IMR-90 (cell line): Measurements from ENCODE around the gene SLBP. TPM values are rescaled to one million over a fixed set of nuclear protein-coding genes. Genes with fewer than 3 reads are reported as not detected.

ENCODE experiments used
- ATAC-seq: fragments of 200-7000 bp; cut with Tn5 transposase; 2 replicates; pipeline ENCODE4 v1.9.1; 2020; ENCODE audit warnings: low read depth, mild to moderate bottlenecking, moderate library complexity
- BruUV-seq: library from RNA; stranded (reverse); fragments of 400-500 nt; replicated peaks from 2 replicates; lab custom pipeline; 2021; lab: Mats Ljungman, UMichigan
- CTCF ChIA-PET: fragments of 300-600 bp; formaldehyde crosslinking; extraction: SDS; loops from one replicate; lab custom pipeline; 2021; ENCODE audit warnings: antibody characterized with exemption; lab: Yijun Ruan, JAX
- POLR2A ChIA-PET: fragments of 300-600 bp; sonication (Branson Sonifier 250); formaldehyde crosslinking; loops from one replicate; lab custom pipeline; 2022; ENCODE audit warnings: antibody characterized with exemption; ENCODE audit not compliant: unreplicated experiment; lab: Charles Lee
- DNase-seq: peaks from one replicate; pipeline ENCODE4 v3.0.0; 2013
- H2AFZ ChIP-seq: replicated peaks from 2 replicates; pipeline ENCODE3; 2013; ENCODE audit warnings: low read length, mild to moderate bottlenecking; ENCODE audit not compliant: poor library complexity
- H2AK5ac ChIP-seq: 2 replicates; pipeline ENCODE4 v1.6.1; 2013; ENCODE audit warnings: low read depth, low read length, inconsistent platforms
- H2AK9ac ChIP-seq: replicated peaks from 2 replicates; pipeline ENCODE3; 2013; ENCODE audit warnings: mild to moderate bottlenecking, low read depth, low read length, moderate library complexity; ENCODE audit not compliant: poor library complexity
- H2BK120ac ChIP-seq: 2 replicates; pipeline ENCODE4 v1.6.1; 2013; ENCODE audit warnings: low read depth, low read length, inconsistent platforms
- H2BK15ac ChIP-seq: 3 replicates; pipeline ENCODE4 v1.6.1; 2013; ENCODE audit warnings: low read depth, low read length, inconsistent platforms
- H2BK20ac ChIP-seq: 2 replicates; pipeline ENCODE4 v1.6.1; 2013; ENCODE audit warnings: low read depth, mild to moderate bottlenecking, inconsistent platforms, low read length, moderate library complexity
- H2BK5ac ChIP-seq: 2 replicates; pipeline ENCODE4 v1.6.1; 2013; ENCODE audit warnings: mild to moderate bottlenecking, low read depth, low read length, inconsistent platforms; ENCODE audit not compliant: poor library complexity, severe bottlenecking
- H3K14ac ChIP-seq: replicated peaks from 2 replicates; pipeline ENCODE4 v1.6.1; 2013; ENCODE audit warnings: low read depth, low read length, inconsistent platforms
- H3K18ac ChIP-seq: 2 replicates; pipeline ENCODE4 v1.6.1; 2013; ENCODE audit warnings: low read depth, low read length, control low read depth
- H3K23ac ChIP-seq: 2 replicates; pipeline ENCODE4 v1.6.1; 2013; ENCODE audit warnings: low read depth, low read length, inconsistent platforms
- H3K27ac ChIP-seq: 2 replicates; pipeline ENCODE4 v1.5.1; 2013; ENCODE audit warnings: mild to moderate bottlenecking, control low read depth, low read length; ENCODE audit not compliant: insufficient read depth
- H3K27me3 ChIP-seq: 2 replicates; pipeline ENCODE4 v1.6.1; 2013; ENCODE audit warnings: low read length; ENCODE audit not compliant: control insufficient read depth, insufficient read depth
- H3K36me3 ChIP-seq: 2 replicates; pipeline ENCODE4 v1.6.1; 2013; ENCODE audit warnings: low read length, mixed read lengths; ENCODE audit not compliant: control insufficient read depth, insufficient read depth
- H3K4ac ChIP-seq: 2 replicates; pipeline ENCODE4 v1.6.1; 2013; ENCODE audit warnings: low read depth, low read length, inconsistent platforms
- H3K4me1 ChIP-seq: 2 replicates; pipeline ENCODE4 v1.6.1; 2013; ENCODE audit warnings: low read length, mixed read lengths; ENCODE audit not compliant: control insufficient read depth, insufficient read depth
- H3K4me2 ChIP-seq: 2 replicates; pipeline ENCODE4 v1.6.1; 2013; ENCODE audit warnings: low read depth, mild to moderate bottlenecking, control low read depth, low read length, moderate library complexity
- H3K4me3 ChIP-seq: 2 replicates; pipeline ENCODE4 v1.5.1; 2013; ENCODE audit warnings: low read depth, mild to moderate bottlenecking, control low read depth, low read length, moderate library complexity; ENCODE audit not compliant: insufficient read depth
- H3K56ac ChIP-seq: 2 replicates; pipeline ENCODE4 v1.6.1; 2013; ENCODE audit warnings: low read length, inconsistent platforms; ENCODE audit not compliant: insufficient read depth; ENCODE audit errors: extremely low read depth
- H3K79me1 ChIP-seq, 2 experiments: 2 replicates each; pipeline ENCODE4 v1.6.1; 2013; ENCODE audit warnings: low read length in 2 of 2, inconsistent platforms in 1 of 2, low read depth in 1 of 2
- H3K9ac ChIP-seq: 2 replicates; pipeline ENCODE4 v1.6.1; 2013; ENCODE audit warnings: low read depth, low read length, control low read depth
- H3K9me1 ChIP-seq: 2 replicates; pipeline ENCODE4 v1.6.1; 2013; ENCODE audit warnings: low read length, inconsistent platforms; ENCODE audit not compliant: insufficient read depth
- H3K9me3 ChIP-seq: 2 replicates; pipeline ENCODE4 v1.6.1; 2013; ENCODE audit warnings: low read length; ENCODE audit not compliant: control insufficient read depth, insufficient read depth
- H4K20me1 ChIP-seq: 2 replicates; pipeline ENCODE4 v1.6.1; 2013; ENCODE audit warnings: low read length, inconsistent platforms; ENCODE audit not compliant: insufficient read depth
- H4K5ac ChIP-seq: 2 replicates; pipeline ENCODE4 v1.6.1; 2013; ENCODE audit warnings: mild to moderate bottlenecking, low read depth, low read length, control low read depth
- H4K8ac ChIP-seq, 2 experiments: 2 replicates each; pipeline ENCODE4 v1.6.1; 2013; ENCODE audit warnings: low read depth in 2 of 2, low read length in 2 of 2, control low read depth in 1 of 2, inconsistent platforms in 1 of 2
- H4K91ac ChIP-seq: 2 replicates; pipeline ENCODE4 v1.6.1; 2013; ENCODE audit warnings: low read depth, low read length, inconsistent platforms; ENCODE audit not compliant: insufficient read depth
- BHLHE40 ChIP-seq: fragments of 150-350 bp; IDR thresholded peaks from 2 replicates; pipeline ENCODE4 v1.6.1; 2016; ENCODE audit warnings: mild to moderate bottlenecking, low read depth, low read length
- CEBPB ChIP-seq: IDR thresholded peaks from 2 replicates; pipeline ENCODE4 v1.6.1; 2012; ENCODE audit warnings: low read depth, low read length, improper control_type of control experiment
- CTCF ChIP-seq: conservative IDR thresholded peaks from 2 replicates; pipeline ENCODE4 v1.5.1; 2012; ENCODE audit warnings: mild to moderate bottlenecking, low read depth, low read length, improper control_type of control experiment
- FOS ChIP-seq: fragments of 150-350 bp; IDR thresholded peaks from 2 replicates; pipeline ENCODE4 v1.6.1; 2016; ENCODE audit warnings: low read depth, low read length
- MAFK ChIP-seq: IDR thresholded peaks from 2 replicates; pipeline ENCODE4 v1.6.1; 2012; ENCODE audit warnings: low read depth, low read length, improper control_type of control experiment
- NFE2L2 ChIP-seq: fragments of 150-350 bp; IDR thresholded peaks from 2 replicates; pipeline ENCODE4 v1.6.1; 2016; ENCODE audit warnings: low read depth, mild to moderate bottlenecking, low read length
- POLR2A ChIP-seq: IDR thresholded peaks from 2 replicates; pipeline ENCODE4 v1.6.1; 2012; ENCODE audit warnings: mild to moderate bottlenecking, low read depth, low read length
- RAD21 ChIP-seq: IDR thresholded peaks from 2 replicates; pipeline ENCODE4 v1.6.1; 2012; ENCODE audit warnings: low read length, improper control_type of control experiment
- SMC3 ChIP-seq: fragments of 150-350 bp; IDR thresholded peaks from 2 replicates; pipeline ENCODE4 v1.6.1; 2016; ENCODE audit warnings: low read depth, mild to moderate bottlenecking, antibody characterized with exemption, low read length, moderate library complexity
- WGBS, 2 experiments: methylation state at CpG; one replicate each; pipeline versions ENCODE4 v1.1.5 to v1.1.7; 2013; ENCODE audit warnings: missing lambda C conversion rate in 2 of 2; ENCODE audit not compliant: insufficient read length in 1 of 2; ENCODE audit errors: extremely low coverage in 2 of 2; 5-methylcytosine and 5-hydroxymethylcytosine counted together
- dilution Hi-C: fragments of 300-500 bp; cut with HindIII; formaldehyde crosslinking; loops from one replicate; pipeline ENCODE4 v1.14.3; 2018; ENCODE audit warnings: low sequenced_read_pairs; ENCODE audit not compliant: unreplicated experiment
- in situ Hi-C: fragments of 300-500 bp; cut with MboI; formaldehyde crosslinking; loops from 3 replicates; pipeline ENCODE4 v1.14.3; 2019; ENCODE audit warnings: low sequenced_read_pairs, inconsistent platforms, mixed read lengths
- intact Hi-C: fragments of 100-400 bp; cut with micrococcal nuclease; formaldehyde crosslinking; loops from 2 replicates; pipeline ENCODE4 v1.10.0; 2022
- polyA plus RNA-seq, 3 experiments: library from polyadenylated mRNA; depleted of rRNA; stranded (reverse); fragments of >200 nt; gene quantifications; 2 replicates each; pipeline ENCODE4 v1.2.3, GENCODE V29; 2012; ENCODE audit warnings: low replicate concordance in 1 of 3
- total RNA-seq: library from RNA; depleted of rRNA; stranded (reverse); fragments of >200 nt; gene quantifications from 2 replicates; pipeline ENCODE4 v1.2.3, GENCODE V29; 2012
- TF ChIP-seq, protein P1 (sequence below): fragments of 150-350 bp; IDR thresholded peaks from 2 replicates; pipeline ENCODE4 v1.6.1; 2016; ENCODE audit warnings: low read depth, mild to moderate bottlenecking, low read length, moderate library complexity, borderline replicate concordance

SLBP gene
- total and polyA plus RNA-seq, 2 of the 4 experiments (the other 2 are of a cell fraction): 64.9 to 66.1 TPM

GRCh38 chr4:1735215-1735614, 23.1 kb upstream of the SLBP start:
- H3K4me1 ChIP-seq: peaks cover 2% of the 10 kb centered on the region; the same call in 1 of the 2 replicates
- H2BK120ac ChIP-seq: no peak overlapping the region
- H3K4ac ChIP-seq: no peak overlapping the region
- intact Hi-C loops (no loop called here), in situ Hi-C loops (no loop called here), dilution Hi-C loops (no loop called here)
- POLR2A ChIA-PET: no interaction called here
- H2BK15ac ChIP-seq: no peak overlapping the region
- no peak overlapping the region for H2BK20ac ChIP-seq
- H3K14ac ChIP-seq: no peak overlapping the region
- H3K23ac ChIP-seq: no peak overlapping the region
- no TSS peak for BruUV-seq
- H3K56ac ChIP-seq: no peak overlapping the region
- H4K5ac ChIP-seq: no peak overlapping the region
- no peaks in the 10 kb centered on the region for H3K27me3 ChIP-seq
- no peak overlapping the region for H2AK5ac ChIP-seq
- H3K4me2 ChIP-seq: no peak overlapping the region
- H3K9me1 ChIP-seq: peaks cover 6% of the 10 kb centered on the region
- H4K20me1 ChIP-seq: peaks cover 12% of the 10 kb centered on the region; the same call in 1 of the 2 replicates
- no peak overlapping the region for H4K91ac ChIP-seq
- H3K27ac ChIP-seq: no peak overlapping the region
- ATAC-seq (no peak), DNase-seq (no peak)
- no peak overlapping the region for H4K8ac ChIP-seq
- no peak overlapping the region for H2BK5ac ChIP-seq
- no peak overlapping the region for H3K18ac ChIP-seq
- peaks cover 11% of the 10 kb centered on the region for H3K9me3 ChIP-seq
- no peak overlapping the region for H2AFZ ChIP-seq
- TF ChIP-seq POLR2A: no peak
- no peak for TF ChIP-seq SMC3
- TF ChIP-seq NFE2L2: no peak
- no peak for TF ChIP-seq FOS
- TF ChIP-seq RAD21: no peak
- TF ChIP-seq, protein P1, sequence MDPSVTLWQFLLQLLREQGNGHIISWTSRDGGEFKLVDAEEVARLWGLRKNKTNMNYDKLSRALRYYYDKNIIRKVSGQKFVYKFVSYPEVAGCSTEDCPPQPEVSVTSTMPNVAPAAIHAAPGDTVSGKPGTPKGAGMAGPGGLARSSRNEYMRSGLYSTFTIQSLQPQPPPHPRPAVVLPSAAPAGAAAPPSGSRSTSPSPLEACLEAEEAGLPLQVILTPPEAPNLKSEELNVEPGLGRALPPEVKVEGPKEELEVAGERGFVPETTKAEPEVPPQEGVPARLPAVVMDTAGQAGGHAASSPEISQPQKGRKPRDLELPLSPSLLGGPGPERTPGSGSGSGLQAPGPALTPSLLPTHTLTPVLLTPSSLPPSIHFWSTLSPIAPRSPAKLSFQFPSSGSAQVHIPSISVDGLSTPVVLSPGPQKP: no peak
- no peak for TF ChIP-seq MAFK
- TF ChIP-seq CTCF: no peak
- TF ChIP-seq BHLHE40: no peak
- no peak for TF ChIP-seq CEBPB
- H3K4me3 ChIP-seq: no peak overlapping the region
- CTCF ChIA-PET: no interaction called here
- WGBS, 2 experiments: 100% methylated on average over 7 of the region's 20 CpGs; no CpG with 5 or more reads in 1 of the 2 experiments
- no peak overlapping the region for H3K9ac ChIP-seq
- peaks cover 31 to 54% of the 10 kb centered on the region in 2 experiments for H3K79me1 ChIP-seq
- peak overlapping the region; percentile 55 for H2AK9ac ChIP-seq
- H3K36me3 ChIP-seq: peaks cover 53% of the 10 kb centered on the region
